Calu3 (cell line): ENCODE measurements around the gene SDK2. TPM values are rescaled to one million over a fixed set of nuclear protein-coding genes. Genes with fewer than 3 reads are reported as not detected.

Experiments
- BruUV-seq: library from RNA; stranded (reverse); fragments of 400-500 nt; replicated peaks from 2 replicates; lab custom pipeline; 2021; lab: Mats Ljungman, UMichigan
- CTCF ChIA-PET: fragments of 300-600 bp; sonication (Branson Sonifier 250); formaldehyde crosslinking; loops from one replicate; lab custom pipeline; 2022; ENCODE audit warnings: antibody characterized with exemption; lab: Charles Lee
- DNase-seq: peaks from one replicate; pipeline ENCODE4 v3.0.0; 2022
- H3K27ac Mint-ChIP-seq: one replicate; pipeline ENCODE4 v1.8.0; 2022; ENCODE audit warnings: mixed read lengths; ENCODE audit not compliant: unreplicated experiment
- H3K27me3 Mint-ChIP-seq: one replicate; pipeline ENCODE4 v1.8.0; 2022; ENCODE audit warnings: mixed read lengths; ENCODE audit not compliant: unreplicated experiment
- H3K36me3 Mint-ChIP-seq: one replicate; pipeline ENCODE4 v1.8.0; 2022; ENCODE audit warnings: mild to moderate bottlenecking, moderate library complexity, mixed read lengths; ENCODE audit not compliant: insufficient read depth, unreplicated experiment
- H3K4me1 Mint-ChIP-seq: one replicate; pipeline ENCODE4 v1.8.0; 2022; ENCODE audit warnings: mild to moderate bottlenecking, low read depth, mixed read lengths; ENCODE audit not compliant: unreplicated experiment
- H3K4me3 Mint-ChIP-seq: one replicate; pipeline ENCODE4 v1.8.0; 2022; ENCODE audit warnings: mild to moderate bottlenecking, low read depth, moderate library complexity, mixed read lengths; ENCODE audit not compliant: unreplicated experiment
- H3K9me3 Mint-ChIP-seq: one replicate; pipeline ENCODE4 v1.8.0; 2022; ENCODE audit warnings: low read depth, mixed read lengths; ENCODE audit not compliant: unreplicated experiment
- intact Hi-C: fragments of 100-400 bp; cut with micrococcal nuclease; formaldehyde crosslinking; loops from one replicate; pipeline ENCODE4 v1.10.0; 2022; ENCODE audit not compliant: unreplicated experiment
- total RNA-seq: library from RNA; stranded (reverse); gene quantifications from 2 replicates; pipeline ENCODE4 v1.2.3, GENCODE V29; 2022
- TF ChIP-seq, protein P1 (sequence below): fragments of 200-600 bp; IDR thresholded peaks from one replicate; pipeline ENCODE4 v1.8.0; 2022; ENCODE audit warnings: antibody characterized with exemption; ENCODE audit not compliant: unreplicated experiment

SDK2 gene
- total RNA-seq, 1 experiment from 2014 or later: not detected

DNA sequence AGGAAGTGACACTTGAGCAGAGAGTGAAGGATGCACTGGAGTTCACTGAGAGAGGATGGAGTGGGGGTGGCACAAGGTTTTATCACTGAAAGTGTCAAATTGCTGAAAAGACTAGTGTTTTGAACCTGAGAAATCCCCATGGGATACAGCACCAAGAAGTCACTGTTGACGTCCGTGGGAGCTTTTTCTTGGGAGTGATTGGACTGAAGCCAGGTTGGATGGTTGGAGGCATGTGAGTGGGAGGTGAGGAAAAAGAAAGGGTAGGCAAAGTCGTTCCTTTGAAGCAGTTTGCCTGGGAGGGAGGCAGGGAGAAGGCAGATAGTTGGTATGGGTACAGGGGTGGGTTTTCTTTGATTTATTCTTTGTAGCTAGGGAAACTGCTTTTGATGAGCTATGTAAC lies 39.9 kb upstream of the SDK2 start:
- CTCF ChIA-PET: no interaction called here
- Mint-ChIP-seq H3K9me3 (no peaks in the 10 kb centered on the region), H3K4me1 (no peaks in the 10 kb centered on the region), H3K36me3 (no peaks in the 10 kb centered on the region), H3K27ac (no peak overlapping the region), H3K4me3 (no peak overlapping the region), H3K27me3 (peaks cover 96% of the 10 kb centered on the region)
- intact Hi-C loops: no loop called here
- no TSS peak for BruUV-seq
- no peak for DNase-seq
- TF ChIP-seq, protein P1, sequence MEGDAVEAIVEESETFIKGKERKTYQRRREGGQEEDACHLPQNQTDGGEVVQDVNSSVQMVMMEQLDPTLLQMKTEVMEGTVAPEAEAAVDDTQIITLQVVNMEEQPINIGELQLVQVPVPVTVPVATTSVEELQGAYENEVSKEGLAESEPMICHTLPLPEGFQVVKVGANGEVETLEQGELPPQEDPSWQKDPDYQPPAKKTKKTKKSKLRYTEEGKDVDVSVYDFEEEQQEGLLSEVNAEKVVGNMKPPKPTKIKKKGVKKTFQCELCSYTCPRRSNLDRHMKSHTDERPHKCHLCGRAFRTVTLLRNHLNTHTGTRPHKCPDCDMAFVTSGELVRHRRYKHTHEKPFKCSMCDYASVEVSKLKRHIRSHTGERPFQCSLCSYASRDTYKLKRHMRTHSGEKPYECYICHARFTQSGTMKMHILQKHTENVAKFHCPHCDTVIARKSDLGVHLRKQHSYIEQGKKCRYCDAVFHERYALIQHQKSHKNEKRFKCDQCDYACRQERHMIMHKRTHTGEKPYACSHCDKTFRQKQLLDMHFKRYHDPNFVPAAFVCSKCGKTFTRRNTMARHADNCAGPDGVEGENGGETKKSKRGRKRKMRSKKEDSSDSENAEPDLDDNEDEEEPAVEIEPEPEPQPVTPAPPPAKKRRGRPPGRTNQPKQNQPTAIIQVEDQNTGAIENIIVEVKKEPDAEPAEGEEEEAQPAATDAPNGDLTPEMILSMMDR: no peak

DNA sequence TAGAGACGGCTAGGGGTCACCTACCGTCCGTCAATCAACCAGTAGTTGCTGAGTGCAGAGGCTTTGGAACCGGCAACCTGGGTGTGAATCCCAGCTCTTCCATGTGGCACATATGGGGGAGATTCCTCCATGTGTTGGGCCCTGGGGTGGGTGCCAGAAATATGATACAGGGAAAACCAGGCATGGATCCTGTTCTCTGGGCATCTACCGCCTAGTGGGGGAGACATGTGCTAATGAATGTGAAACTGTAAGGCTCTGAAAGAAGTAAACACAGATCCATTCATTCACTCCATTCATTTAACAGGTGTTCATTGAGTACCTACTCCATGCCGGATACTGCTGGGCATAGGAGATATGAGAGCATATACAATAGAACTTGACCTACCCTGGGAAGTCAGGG lies 39.5 kb upstream of the SDK2 start:
- H3K9me3 Mint-ChIP-seq: no peaks in the 10 kb centered on the region
- CTCF ChIA-PET: no interaction called here
- intact Hi-C loops: no loop called here

DNA sequence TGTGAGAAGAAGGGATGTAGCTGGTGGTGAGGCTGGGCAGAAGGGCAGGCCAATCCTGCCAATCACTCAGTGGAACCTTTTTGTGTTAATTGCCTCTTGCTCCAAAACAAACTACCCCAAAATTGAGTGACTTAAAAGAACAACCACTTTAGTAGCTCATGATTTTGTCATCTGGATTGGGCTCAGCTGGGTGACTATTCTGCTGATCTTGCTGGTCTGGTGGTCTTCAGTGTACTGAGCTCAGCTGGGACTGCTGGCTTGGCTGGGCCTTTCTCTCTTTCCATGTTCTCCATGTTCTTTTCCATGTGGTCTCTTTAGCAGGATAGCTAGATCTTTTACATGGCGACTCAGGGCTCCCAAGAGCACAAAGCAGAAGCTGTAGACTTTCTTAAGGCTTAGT lies 37.7 kb upstream of the SDK2 start:
- H3K36me3 Mint-ChIP-seq: no peaks in the 10 kb centered on the region

More for the DNA sequence above, 39.5 kb upstream of the SDK2 start:
- DNase-seq: no peak
- Mint-ChIP-seq H3K4me1 (no peaks in the 10 kb centered on the region), H3K27ac (no peak overlapping the region), H3K4me3 (no peak overlapping the region), H3K27me3 (peaks cover 96% of the 10 kb centered on the region), H3K36me3 (no peaks in the 10 kb centered on the region)
- TF ChIP-seq, protein P1: no peak
- no TSS peak for BruUV-seq

DNA sequence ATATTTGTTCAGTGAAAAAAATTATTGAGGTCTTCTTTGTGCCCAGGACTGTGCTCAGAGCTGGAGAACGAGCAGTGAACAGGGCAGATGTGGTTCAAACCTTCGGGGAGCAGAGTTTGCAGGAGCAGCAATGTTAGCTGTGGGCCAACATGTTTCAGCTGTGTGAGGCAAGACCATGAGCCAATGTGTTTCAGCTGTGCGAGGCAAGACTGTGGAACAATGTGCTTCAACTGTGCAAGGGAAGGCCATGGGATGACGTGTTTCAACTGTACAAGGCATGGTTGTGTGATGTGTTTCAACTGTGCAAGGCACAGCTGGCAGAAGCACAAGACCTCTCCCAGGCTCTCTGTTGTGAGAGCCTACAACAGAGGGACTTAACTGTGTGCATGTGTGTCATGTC lies 35.2 kb upstream of the SDK2 start:
- Mint-ChIP-seq H3K9me3 (no peaks in the 10 kb centered on the region), H3K27me3 (peaks cover 71% of the 10 kb centered on the region), H3K36me3 (no peaks in the 10 kb centered on the region), H3K27ac (no peak overlapping the region), H3K4me3 (no peak overlapping the region), H3K4me1 (no peaks in the 10 kb centered on the region)
- CTCF ChIA-PET: no interaction called here
- TF ChIP-seq, protein P1: no peak
- no peak for DNase-seq
- intact Hi-C loops: no loop called here
- no TSS peak for BruUV-seq

More for the DNA sequence above, 37.7 kb upstream of the SDK2 start:
- CTCF ChIA-PET: no interaction called here
- DNase-seq: no peak
- TF ChIP-seq, protein P1: no peak
- Mint-ChIP-seq H3K9me3 (no peaks in the 10 kb centered on the region), H3K4me3 (no peak overlapping the region), H3K27me3 (peaks cover 83% of the 10 kb centered on the region), H3K4me1 (no peaks in the 10 kb centered on the region), H3K27ac (no peak overlapping the region)
- intact Hi-C loops: no loop called here
- BruUV-seq: no TSS peak
